CD1c-positive myeloid dendritic cell (primary cell): ENCODE data around the gene MEF2B.

Experiments
- DNase-seq: peaks from one replicate; pipeline ENCODE4 v3.0.0-alpha.2; 2016; ENCODE audit errors: extremely low spot score

The MEF2B gene

DNA sequence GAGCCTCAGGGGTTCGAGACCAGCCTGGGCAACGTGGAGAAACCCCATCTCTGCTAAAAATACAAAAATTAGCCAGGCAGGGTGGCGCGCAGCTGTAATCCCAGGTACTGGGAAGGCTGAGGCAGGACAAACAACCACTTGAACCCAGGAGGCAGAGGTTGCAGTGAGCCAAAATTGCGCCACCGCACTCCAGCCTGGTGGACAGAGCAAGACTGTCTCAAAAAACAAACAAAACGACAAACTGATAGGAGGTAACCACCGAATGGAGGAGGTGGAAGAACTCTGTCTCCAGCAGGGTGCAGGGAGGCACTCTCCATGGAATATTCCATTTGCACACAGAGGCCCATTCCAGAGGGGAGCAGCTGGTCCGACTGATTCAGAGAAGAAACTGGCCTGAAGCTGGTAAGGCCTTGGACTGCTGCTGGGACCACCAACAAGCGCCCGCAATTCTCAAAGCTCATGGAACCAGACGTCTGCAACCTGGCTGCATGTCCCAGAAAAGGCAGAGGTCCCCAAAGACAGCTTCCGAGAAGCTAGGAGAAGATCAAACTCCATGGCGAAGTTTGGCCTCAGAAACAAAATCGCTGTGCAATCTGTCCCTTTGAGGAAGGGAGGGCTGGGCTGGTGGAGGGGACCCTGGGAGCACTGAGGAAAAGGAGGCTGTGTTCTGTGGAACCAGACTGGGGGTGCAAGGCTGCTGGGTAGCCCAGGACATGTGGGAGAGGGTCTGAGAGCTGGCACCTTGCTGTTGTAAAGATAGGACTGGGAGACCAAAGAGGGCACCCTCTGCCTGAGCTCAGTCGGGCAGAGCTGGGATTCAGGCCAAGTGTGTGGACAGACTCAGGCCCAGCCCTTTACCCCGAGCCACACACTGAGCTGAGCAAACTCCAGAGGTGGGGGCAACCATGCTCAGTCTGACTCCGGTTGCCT lies 71.1 kb downstream of the MEF2B start:
- no peak for DNase-seq

DNA sequence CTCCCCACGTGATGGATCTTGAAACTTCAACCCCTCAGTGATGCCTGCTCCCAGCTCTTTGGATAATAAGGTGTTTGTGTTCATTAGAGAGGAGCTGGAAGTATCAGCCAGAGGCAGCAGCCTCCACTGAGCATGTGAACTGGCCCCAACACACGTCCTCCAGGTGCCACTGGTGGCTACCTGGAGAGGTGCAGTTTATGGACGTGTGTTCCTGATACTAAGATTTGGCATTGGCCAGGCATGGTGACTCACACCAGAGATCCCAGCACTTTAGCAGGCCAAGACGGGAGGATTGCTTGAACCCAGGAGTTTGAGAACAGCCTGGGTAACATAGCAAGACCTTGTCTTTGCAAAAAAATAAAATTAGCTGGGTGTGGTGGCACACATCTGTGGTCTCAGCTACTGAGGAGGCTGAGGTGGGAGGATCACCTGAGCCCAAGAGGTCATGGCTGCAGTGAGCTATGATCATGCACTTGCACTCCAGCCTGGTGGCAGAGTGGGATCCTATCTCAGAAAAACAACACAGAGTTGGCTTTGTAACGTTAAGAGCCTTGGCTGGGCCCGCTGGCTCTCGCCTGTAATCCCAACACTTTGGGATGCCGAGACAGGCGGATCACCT lies 71.9 kb downstream of the MEF2B start:
- no peak for DNase-seq

DNA sequence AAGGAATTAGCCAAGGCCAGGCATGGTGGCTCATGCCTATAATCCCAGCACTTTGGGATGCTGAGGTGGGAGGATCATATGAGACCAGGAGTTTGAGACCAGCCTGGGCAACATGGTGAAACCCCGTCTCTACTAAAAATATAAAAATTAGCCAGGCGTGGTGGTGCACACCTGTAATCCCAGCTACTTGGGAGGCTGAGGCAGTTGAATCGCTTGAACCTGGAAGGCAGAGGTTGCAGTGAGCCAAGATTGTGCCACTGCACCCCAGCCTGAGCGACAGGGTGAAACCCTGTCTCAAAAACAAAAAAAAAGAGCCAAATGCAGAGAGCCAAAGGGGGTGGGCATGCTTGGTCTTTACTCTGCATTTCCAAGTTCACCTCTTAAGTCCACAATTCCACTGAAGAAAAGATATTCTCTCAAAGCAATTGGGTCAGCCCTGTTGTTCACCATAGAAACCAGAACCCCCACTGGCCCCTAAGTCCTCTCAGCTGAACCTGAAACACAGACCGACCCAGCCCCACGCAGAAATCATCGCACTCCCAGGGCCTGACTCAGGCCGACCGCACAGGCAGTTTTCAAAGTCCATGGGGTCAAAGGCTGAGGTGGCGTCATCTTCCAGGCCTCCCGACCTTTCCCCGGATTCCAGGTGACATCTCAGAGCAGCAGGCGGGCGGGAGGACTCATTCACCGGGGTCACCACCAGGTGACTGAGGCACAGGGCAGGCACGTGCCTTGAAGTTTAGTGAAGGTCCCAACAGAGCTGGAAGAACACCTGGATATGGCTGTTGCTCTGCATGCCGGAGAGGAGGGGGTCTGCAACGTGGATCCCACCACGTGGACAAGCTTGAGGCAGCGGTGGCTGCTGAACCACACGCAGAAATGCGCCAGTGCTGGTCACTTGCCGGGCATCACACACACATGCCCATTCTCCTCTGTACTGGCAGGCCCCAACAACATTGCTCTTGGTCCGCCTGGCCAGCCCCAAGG lies 73.1 kb downstream of the MEF2B start:
- no peak for DNase-seq

DNA sequence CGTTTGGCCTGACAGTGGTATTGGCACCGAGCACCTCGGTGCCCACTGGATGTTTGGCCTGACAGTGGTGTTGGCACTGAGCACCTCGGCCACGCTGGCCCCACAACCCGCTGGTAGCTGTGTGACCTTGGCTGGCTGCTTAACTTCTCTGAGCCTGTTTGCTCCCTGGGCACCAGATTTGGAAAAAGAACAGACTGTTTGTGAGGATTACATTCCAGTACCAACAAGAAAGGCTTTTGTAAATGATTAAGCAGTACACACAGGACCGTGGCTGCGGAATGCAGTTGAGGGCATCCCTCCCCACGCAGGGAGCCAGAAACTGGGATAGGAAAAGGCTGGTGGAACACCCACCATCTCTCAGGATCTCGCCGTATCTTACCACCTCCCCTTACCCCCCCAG lies 74.4 kb downstream of the MEF2B start:
- no peak for DNase-seq
